D721Med (cell line): ENCODE data around the gene SLC44A5.

ENCODE experiments used
- DNase-seq: peaks from one replicate; pipeline ENCODE4 v3.0.0; 2011; ENCODE audit warnings: low spot score; ENCODE audit not compliant: insufficient read length
- FAIRE-seq: peaks from 2 replicates; lab custom pipeline; 2011; peaks lifted over from hg19 to GRCh38; lab: Jason Lieb, UNC
- TF ChIP-seq, protein P1 (sequence below): IDR thresholded peaks from 2 replicates; pipeline ENCODE4 v1.5.1; 2012; ENCODE audit warnings: mild to moderate bottlenecking, control low read depth; ENCODE audit not compliant: insufficient read depth; ENCODE audit errors: missing control alignments

SLC44A5 gene

DNA sequence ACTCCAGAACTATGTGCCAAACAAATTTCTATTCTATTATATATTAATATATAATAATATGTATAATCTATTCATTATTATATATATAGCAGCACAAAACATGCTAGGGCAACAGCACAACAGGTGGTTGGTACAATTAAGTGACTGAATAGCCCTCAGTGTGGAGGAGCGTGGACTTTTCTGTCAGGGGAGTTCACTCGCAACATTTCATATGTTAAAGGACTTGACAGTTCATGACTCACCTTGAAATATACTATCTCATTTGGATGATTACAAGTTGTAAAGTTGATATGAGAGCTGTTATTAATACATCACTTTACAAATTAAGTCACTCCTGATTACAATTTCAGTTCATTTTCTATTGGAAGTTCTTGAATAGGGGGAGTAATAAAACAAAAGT, 298.3 kb downstream of the SLC44A5 start:
- FAIRE-seq = no peak

DNA sequence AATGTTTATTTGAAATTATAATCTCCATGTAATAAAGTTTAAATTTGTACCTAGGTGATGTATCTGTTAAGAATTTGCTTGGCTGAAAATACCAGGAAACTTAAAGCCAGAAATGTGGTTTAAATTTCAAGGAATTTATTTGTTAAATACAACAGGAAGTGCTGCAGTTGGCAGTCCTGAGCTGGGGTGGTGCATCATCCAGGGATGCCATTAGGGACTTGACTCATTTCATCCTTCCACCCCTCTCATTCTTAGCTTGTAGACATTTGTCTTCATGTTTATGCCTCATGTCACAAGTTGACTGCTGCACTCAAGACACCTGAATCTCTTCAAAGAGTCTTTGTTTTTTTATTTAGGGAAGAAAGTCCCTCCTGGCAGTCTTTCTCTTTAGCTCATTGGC, 300.8 kb downstream of the SLC44A5 start:
- FAIRE-seq (no peak), DNase-seq (no peak)
- TF ChIP-seq, protein P1, sequence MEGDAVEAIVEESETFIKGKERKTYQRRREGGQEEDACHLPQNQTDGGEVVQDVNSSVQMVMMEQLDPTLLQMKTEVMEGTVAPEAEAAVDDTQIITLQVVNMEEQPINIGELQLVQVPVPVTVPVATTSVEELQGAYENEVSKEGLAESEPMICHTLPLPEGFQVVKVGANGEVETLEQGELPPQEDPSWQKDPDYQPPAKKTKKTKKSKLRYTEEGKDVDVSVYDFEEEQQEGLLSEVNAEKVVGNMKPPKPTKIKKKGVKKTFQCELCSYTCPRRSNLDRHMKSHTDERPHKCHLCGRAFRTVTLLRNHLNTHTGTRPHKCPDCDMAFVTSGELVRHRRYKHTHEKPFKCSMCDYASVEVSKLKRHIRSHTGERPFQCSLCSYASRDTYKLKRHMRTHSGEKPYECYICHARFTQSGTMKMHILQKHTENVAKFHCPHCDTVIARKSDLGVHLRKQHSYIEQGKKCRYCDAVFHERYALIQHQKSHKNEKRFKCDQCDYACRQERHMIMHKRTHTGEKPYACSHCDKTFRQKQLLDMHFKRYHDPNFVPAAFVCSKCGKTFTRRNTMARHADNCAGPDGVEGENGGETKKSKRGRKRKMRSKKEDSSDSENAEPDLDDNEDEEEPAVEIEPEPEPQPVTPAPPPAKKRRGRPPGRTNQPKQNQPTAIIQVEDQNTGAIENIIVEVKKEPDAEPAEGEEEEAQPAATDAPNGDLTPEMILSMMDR = no peak

More for the DNA sequence above, 298.3 kb downstream of the SLC44A5 start:
- TF ChIP-seq, protein P1 = no peak
- DNase-seq = no peak

DNA sequence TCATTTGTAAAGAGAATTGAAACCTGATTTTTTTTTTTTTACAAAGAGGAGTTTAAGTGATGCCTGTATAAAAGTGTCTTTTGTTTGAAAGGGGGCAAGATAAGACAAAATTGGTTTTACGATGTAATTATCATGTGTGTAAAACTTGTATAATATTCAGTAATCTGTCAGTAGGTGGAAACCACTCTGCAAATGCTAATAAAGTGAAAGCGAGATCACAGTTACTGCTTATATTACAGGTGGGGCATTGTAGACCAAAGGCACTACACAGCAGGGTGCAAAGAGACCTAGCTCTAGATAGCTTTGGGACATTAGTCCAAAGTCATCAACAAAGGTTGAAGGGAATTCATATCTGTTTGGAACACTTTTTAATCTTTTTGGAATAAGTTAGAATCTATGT, 302.5 kb downstream of the SLC44A5 start:
- DNase-seq (no peak), FAIRE-seq (no peak)
- TF ChIP-seq, protein P1 = no peak

DNA sequence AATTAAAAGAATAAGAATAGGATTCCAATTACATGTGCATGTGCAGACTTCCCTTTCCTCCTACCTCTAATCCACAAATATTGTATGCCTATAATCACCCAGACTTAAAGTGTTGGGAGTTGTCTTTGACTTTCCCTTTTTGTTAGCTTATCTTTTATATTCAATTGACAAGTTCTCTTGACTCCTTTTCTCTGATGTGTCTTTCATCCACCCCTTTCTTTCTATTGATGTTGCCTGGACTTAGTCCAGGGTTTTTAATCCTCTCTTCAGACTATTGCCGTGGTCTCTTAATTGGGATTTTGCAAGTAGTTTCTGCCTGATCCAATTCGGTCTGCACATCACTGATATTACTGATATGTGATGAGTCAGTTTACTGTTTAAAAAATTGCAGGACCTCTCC, 305.9 kb downstream of the SLC44A5 start:
- DNase-seq (no peak), FAIRE-seq (no peak)
- TF ChIP-seq, protein P1 = no peak

DNA sequence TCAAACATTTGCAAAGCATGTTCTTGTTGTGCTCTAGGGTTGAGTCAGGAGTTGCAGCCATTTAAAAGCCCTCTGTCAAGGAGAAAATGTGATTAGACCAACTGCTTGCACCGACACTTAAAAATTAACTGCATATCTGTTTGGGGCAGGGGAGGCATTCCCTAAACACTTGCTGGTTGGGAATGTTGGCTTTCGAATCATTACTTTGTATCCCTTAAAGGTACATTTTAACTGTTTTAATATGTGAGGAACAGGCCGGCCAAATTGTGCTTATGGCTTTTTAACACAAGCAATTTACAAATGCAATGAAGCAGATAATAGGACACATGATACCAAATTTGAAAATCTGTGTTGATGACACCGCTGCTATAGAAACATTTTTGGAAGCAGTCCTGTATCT, 317.6 kb downstream of the SLC44A5 start:
- TF ChIP-seq, protein P1 = no peak
- FAIRE-seq (no peak), DNase-seq (no peak)

DNA sequence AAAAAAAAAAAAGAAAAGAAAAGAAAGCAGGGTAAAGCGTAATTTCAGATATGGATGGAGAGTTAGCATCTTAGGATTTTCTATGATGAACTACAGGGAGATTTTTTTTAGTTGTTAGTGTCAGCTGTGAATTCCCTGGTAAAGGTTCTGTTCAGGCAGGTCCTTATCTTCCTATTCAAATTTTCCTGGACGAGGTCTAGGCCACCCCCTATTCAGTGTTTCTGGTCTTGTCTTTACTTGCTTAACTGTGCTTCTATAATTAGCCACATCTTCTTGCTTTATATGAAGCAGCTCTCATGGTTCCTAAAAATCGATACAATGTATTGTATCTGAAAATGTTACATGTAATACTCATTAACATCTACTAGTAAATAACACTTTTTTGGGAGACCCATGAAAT, 318.9 kb downstream of the SLC44A5 start:
- TF ChIP-seq, protein P1 = no peak
- FAIRE-seq (no peak), DNase-seq (no peak)

DNA sequence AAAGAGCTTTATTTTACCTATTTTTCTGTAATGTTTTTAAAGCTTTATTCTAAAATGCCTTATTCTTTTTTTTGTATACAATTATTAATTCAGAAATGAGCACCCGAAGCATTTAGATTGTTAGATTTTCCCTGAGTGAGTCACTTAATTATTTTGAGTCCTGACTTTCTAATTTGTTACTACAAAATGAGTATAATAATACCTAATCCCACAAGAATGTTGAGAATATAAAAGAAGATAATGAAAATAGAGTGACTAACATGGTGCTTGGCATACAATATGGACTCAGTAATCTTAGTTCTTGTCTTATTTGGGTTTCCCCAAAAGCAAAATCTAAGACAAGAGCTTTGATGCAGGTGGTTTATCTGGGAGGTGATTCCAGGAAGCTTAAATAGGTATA, 334.5 kb downstream of the SLC44A5 start:
- DNase-seq (no peak), FAIRE-seq (no peak)
- TF ChIP-seq, protein P1 = no peak
